ENCODE data around the gene GPHN. TPM values are rescaled to one million over a fixed set of nuclear protein-coding genes. Genes with fewer than 3 reads are reported as not detected.

The GPHN gene
- total and polyA plus RNA-seq, 2 of the 8 experiments (the other 6 are each of a cell fraction or from before 2014, with no cell fraction given): 6.0 to 16.0 TPM

DNA sequence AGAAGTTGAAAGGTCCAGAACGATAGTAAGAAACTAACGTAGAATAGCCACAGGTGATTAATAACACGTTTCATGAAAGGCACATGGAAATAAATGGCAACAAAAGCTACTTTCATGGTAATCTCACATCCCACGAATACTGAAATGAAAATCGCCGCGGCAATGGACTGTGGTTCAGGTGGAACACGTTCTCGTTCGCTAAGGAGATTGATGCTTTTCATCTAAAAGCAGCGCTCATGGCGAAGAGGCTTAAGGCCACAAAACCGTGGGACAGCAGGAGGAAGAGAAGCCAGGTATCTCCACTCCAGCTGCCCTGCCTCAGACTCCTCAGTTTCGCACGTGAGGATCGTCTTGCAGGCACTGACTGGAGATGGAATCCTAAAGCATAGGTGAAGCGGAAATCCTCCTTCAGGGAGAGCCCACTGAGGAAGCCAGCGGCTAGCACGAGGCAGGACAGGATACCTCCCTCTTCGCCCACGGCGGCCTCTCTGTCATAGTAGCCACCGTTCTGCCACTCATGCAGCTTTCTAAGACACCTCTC, 696 bp upstream of the GPHN start:
- Histone ChIP-seq H2BK15ac (ENCODE audit: low read length) (no peak overlapping the region), H3K9ac (replicated peaks in 1 of 4; ENCODE audit: extremely low read depth in 1 of 4, low read depth in 3 of 4, low read length in 3 of 4) (peak overlapping the region; percentile 54 to 80 (median 78)), H3K79me1 (ENCODE audit: low read depth, low read length) (no peaks in the 10 kb centered on the region), H3K9me3 (ENCODE audit: insufficient read depth in 2 of 2, low read depth in 1 of 2, low read length in 1 of 2) (no peaks in the 10 kb centered on the region), H3K27me3 (replicated peaks in 1 of 4; ENCODE audit: control insufficient read depth in 3 of 4, extremely low read depth in 1 of 4, insufficient read depth in 3 of 4, low read length in 3 of 4) (peaks cover 0 to 11% (median 5%) of the 10 kb centered on the region in 4 experiments; a peak in 4 of 7 replicates), H3K14ac (ENCODE audit: insufficient read length) (peak overlapping the region; percentile 3), H2BK5ac (ENCODE audit: low read depth, low read length) (peak overlapping the region; percentile 89), H4K91ac (replicated peaks; ENCODE audit: insufficient read length, low read length) (no peak overlapping the region), H4K20me1 (replicated peaks in 1 of 2; ENCODE audit: control insufficient read depth in 1 of 2, insufficient read depth in 2 of 2, low read length in 2 of 2) (peaks cover 3 to 4% of the 10 kb centered on the region in 2 experiments), H2BK12ac (ENCODE audit: low read depth, low read length) (0 out of 2 replicates have a peak overlapping the region, but pooled peaks have one; percentile 12), H3K4me2 (ENCODE audit: insufficient read depth in 1 of 2, low read depth in 2 of 2, low read length in 2 of 2) (peak overlapping the region; percentile 85 to 87), H3K18ac (ENCODE audit: extremely low read depth, low read length) (peak overlapping the region; percentile 36; the same call in 1 of the 2 replicates), H3K4me3 (ENCODE audit: extremely low read depth in 1 of 4, insufficient read depth in 2 of 4, low read depth in 3 of 4, low read length in 4 of 4) (peak overlapping the region; percentile 82 to 96 (median 91)), H3K79me2 (ENCODE audit: control insufficient read depth in 1 of 2, insufficient read depth in 2 of 2, low read length in 2 of 2) (peaks cover 0 to 31% of the 10 kb centered on the region in 2 experiments), H3K23me2 (ENCODE audit: low read depth, low read length) (peaks cover 13% of the 10 kb centered on the region), H4K5ac (ENCODE audit: insufficient read length, low read depth, low read length) (peak overlapping the region; percentile 71), H3K36me3 (ENCODE audit: control insufficient read depth in 2 of 4, insufficient read depth in 4 of 4, low read length in 3 of 4) (no peaks in the 10 kb centered on the region), H2BK120ac (replicated peaks; ENCODE audit: low read depth, low read length) (peak overlapping the region; percentile 21), H4K8ac (ENCODE audit: extremely low read depth, insufficient read depth, low read length) (peak overlapping the region; percentile 90), H3K27ac (ENCODE audit: low read depth, low read length) (peak overlapping the region; percentile 51; the same call in 1 of the 2 replicates), H2AFZ (ENCODE audit: low read length) (peak overlapping the region; percentile 99), H3K4me1 (replicated peaks in 1 of 4; ENCODE audit: control insufficient read depth in 3 of 4, insufficient read depth in 4 of 4, low read length in 3 of 4) (peaks cover 0 to 3% (median 0%) of the 10 kb centered on the region in 4 experiments; a peak in 2 of 7 replicates), H2BK20ac (ENCODE audit: low read length) (no peak overlapping the region), H2AK5ac (ENCODE audit: low read depth, low read length) (no peak overlapping the region), H3K56ac (replicated peaks; ENCODE audit: insufficient read length, low read depth, low read length) (peak overlapping the region; percentile 70), H3K4ac (replicated peaks; ENCODE audit: insufficient read length, low read depth, low read length) (peak overlapping the region; percentile 95), H3K23ac (ENCODE audit: insufficient read length) (no peak overlapping the region)
- CTCF ChIA-PET (ENCODE audit: partially characterized antibody): interaction anchor here (0.7 to 1.2 kb wide), 4 partner anchors 12 to 49 kb away, joined by 3 to 5 read pairs (median 3); no protein-coding TSS in a partner anchor
- POLR2A ChIA-PET (ENCODE audit: partially characterized antibody): interaction anchor here (0.7 to 1.5 kb wide), 4 partner anchors 9 to 192 kb away, joined by 3 to 4 read pairs (median 4); no protein-coding TSS in a partner anchor
- FAIRE-seq: no peak
- 11% methylated on average over 23 of the region's 23 CpGs; no CpG with 5 or more reads in 1 of the 2 experiments for WGBS, 2 experiments (ENCODE audit: extremely low coverage in 1 of 2, insufficient coverage in 1 of 2, insufficient read length in 1 of 2, insufficient replicate concordance in 2 of 2, low coverage in 1 of 2, low lambda C conversion rate in 2 of 2, missing lambda C conversion rate in 1 of 2)
- no peak for DNase-seq (ENCODE audit: low read depth in 1 of 2, low spot score in 2 of 2)
- TF ChIP-seq, protein P1, sequence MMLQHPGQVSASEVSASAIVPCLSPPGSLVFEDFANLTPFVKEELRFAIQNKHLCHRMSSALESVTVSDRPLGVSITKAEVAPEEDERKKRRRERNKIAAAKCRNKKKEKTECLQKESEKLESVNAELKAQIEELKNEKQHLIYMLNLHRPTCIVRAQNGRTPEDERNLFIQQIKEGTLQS (IDR thresholded peaks at IDR 0.05; ENCODE audit: insufficient read depth, low read depth, low read length): no peak
- TF ChIP-seq, protein P2, sequence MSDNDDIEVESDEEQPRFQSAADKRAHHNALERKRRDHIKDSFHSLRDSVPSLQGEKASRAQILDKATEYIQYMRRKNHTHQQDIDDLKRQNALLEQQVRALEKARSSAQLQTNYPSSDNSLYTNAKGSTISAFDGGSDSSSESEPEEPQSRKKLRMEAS (IDR thresholded peaks at IDR 0.05): peak; percentile 78
- TF ChIP-seq SIRT6 (IDR thresholded peaks at IDR 0.05; ENCODE audit: low read length): no peak
- no peak for TF ChIP-seq RFX5 (IDR thresholded peaks at IDR 0.05; ENCODE audit: borderline replicate concordance, low read depth, low read length)
- TF ChIP-seq SP4 (IDR thresholded peaks at IDR 0.05; ENCODE audit: low read length): no peak
- TF ChIP-seq, protein P3, sequence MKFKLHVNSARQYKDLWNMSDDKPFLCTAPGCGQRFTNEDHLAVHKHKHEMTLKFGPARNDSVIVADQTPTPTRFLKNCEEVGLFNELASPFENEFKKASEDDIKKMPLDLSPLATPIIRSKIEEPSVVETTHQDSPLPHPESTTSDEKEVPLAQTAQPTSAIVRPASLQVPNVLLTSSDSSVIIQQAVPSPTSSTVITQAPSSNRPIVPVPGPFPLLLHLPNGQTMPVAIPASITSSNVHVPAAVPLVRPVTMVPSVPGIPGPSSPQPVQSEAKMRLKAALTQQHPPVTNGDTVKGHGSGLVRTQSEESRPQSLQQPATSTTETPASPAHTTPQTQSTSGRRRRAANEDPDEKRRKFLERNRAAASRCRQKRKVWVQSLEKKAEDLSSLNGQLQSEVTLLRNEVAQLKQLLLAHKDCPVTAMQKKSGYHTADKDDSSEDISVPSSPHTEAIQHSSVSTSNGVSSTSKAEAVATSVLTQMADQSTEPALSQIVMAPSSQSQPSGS (IDR thresholded peaks at IDR 0.05; ENCODE audit: low read length): no peak
- no peak for TF ChIP-seq HDAC6 (IDR thresholded peaks at IDR 0.05; ENCODE audit: low read depth, low read length)
- no peak for TF ChIP-seq BACH1 (IDR thresholded peaks at IDR 0.05; ENCODE audit: low read length)
- no peak for TF ChIP-seq NRF1 (IDR thresholded peaks at IDR 0.05; ENCODE audit: low read depth, low read length)
- TF ChIP-seq GTF2F1 (IDR thresholded peaks at IDR 0.05; ENCODE audit: borderline replicate concordance, low read depth, low read length): no peak

All from H1 (cell line).